ENCODE measurements around the gene ARL16. TPM values are rescaled to one million over a fixed set of nuclear protein-coding genes. Genes with fewer than 3 reads are reported as not detected.

Gene ARL16
- 21.7 and 27.2 TPM in 2 replicates for total RNA-seq

DNA sequence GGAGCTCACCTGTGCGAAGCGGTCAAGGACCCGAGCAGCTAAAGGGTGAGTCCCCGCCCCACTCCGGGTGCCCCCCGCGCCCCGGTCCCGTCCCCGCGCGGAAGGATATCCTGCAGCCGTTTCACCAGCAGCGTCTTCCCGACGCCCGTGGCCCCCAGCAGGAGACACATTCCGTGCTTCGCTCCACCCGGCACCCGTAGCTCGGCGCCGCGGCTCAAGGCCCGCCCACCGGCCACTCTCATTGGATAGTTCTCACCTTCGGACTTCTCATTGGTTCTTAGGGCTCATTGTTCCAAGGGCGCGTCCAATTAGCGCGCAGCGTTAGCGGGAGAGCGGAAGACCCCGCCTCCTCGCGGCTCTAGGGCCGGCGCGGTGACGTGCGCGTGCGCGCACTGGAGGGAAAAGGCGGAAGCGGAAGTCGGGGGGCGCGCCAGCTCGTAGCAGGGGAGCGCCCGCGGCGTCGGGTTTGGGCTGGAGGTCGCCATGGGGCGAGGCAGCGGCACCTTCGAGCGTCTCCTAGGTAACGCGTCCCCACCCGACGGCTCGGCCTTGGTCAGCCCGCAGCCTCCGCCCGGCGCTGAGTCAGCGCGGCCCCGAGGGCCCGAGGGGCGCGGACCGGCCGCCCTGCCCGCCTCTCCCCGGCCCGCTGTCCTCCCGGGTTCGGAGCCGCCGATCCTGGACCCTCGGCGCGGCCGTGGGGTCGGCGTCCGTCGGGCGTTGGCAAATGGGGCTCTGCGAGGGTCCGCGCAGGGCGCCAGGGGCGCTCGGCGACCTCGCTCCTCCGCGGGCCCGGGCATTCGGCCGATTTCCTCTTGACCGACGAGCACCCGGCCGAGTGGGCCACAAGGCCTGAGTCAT lies at the start of gene ARL16, which contains the start of gene HGS:
Gene ARL16, minus strand, starts transcription at position 214 of the 858 bp plus-strand sequence. Its CDS starts 44 bp downstream, at position 170.
Gene HGS, plus strand, starts transcription at position 428 of the 858 bp plus-strand sequence. Its CDS starts 56 bp downstream, at position 484.

DNA sequence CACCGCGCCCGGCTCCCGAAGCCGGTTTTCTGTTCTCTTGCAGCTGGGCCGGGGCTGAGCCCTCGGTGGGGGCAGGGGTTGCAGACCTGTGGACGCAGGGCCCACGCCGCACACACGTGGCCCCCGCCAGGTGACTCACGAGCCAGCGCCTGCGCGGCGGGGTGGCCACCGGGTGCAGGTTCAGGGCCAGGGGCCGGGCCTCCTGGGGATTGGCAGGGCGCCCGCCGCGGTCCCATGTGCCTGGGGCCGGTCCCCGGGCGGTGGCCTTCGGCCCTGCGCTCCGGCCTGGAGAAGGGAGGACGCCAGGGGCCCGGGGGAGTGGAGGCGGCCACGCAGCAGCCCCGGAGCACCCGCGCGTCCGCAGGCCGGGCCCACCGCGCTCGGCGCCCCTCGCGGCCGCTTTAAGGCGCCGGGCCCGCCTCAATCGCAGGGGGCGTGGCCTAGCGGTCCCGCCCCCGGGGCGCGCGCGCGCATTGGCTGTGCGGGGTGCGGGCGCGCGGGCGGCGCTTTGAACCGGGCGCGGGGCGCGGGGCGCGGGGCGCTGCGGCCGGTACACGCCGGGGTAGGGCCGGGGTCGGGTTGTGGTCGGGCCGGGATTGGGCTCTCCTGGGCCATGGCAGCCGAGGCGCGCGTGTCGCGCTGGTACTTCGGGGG lies 28.3 kb upstream of the ARL16 start, which contains the start of gene SLC25A10:
Gene SLC25A10, plus strand, starts transcription at position 471 of the 654 bp plus-strand sequence. Its CDS starts 143 bp downstream, at position 614.

DNA sequence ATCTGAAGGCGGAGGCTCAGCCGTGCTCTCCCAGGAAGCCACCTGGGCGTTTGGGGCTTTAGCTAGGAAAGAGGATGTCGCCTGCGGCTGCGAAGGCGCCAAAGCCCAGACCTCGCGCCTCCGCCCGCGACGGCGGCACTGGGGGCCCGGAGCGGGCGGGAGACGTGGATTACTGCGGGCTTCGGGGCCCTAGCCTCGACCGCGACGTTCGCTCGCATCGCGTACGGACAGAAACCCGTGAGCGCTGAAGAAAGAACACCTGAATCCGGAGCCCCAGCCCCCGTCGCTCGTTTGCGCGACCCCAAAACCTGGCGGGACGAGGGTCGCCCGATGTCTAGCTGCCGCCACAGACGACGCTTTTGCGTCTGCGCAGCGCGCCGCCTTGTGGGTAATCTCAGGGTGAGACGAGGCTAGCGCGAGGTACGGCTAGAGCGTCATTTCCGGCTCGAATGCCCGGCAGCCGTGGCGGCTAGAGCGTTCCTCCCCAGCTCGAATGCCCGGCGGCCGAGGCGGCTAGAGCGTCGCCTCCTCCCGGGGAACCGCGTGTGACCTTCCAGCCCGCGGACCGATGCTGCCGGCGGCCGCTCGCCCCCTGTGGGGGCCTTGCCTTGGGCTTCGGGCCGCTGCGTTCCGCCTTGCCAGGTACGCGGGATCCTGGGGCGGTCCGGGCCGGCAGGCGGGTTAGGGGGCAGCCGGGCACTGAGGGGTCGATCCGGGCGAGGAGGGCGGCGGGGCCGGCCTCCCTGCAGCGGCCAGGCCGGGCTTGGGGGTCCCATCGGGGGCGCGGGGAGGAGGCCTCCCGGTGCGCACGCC lies 19.5 kb upstream of the ARL16 start, which contains the start of gene MRPL12:
Gene MRPL12, plus strand, starts transcription at position 434 of the 813 bp plus-strand sequence. Its CDS starts 135 bp downstream, at position 569.

DNA sequence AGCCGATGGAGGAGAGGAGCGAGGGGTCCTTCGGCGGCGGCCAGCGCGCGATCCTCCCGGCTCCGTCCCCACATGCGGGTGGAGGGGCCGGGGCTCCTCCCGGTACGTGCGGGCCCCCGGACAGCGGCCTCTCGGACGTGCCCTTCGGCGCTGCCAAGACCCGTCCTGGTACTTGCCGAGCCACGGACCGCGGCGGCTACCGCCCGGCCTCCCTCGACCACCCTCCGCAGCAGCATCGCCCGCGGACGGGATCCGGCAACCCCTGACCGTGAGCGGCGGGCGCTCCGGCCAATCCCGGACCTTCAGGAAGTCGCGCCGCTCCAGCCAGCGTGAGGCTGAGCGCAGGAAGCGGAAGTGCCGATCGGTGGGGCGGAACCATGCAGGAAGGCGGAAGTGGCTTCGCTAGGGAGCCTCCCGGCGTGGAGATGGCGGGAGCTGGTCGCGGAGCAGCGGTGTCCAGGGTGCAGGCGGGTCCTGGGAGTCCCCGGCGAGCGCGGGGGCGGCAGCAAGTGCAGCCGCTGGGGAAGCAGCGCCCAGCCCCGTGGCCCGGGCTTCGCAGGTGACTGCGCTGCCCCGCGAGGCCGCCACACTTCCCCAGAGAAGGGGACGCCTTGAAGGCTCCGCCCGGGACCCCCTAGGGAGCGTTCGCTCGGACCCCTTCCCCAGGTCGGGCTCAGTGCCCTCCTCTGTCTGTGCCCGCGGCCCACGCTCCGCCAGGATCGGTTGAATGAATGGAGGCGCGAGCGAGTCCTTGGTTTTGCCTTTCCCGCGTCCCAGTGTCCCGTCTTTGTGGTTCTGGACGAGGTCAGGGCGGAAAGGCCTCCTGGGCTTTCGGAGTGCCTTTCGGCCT lies 17.0 kb downstream of the ARL16 start, which contains the start of the genes CCDC137 and OXLD1:
Gene CCDC137, plus strand, starts transcription at position 396 of the 850 bp plus-strand sequence. Its CDS starts 30 bp downstream, at position 426.
Gene OXLD1, minus strand, starts transcription at position 264 of the 850 bp plus-strand sequence. Its CDS starts 28 bp downstream, at position 236.

DNA sequence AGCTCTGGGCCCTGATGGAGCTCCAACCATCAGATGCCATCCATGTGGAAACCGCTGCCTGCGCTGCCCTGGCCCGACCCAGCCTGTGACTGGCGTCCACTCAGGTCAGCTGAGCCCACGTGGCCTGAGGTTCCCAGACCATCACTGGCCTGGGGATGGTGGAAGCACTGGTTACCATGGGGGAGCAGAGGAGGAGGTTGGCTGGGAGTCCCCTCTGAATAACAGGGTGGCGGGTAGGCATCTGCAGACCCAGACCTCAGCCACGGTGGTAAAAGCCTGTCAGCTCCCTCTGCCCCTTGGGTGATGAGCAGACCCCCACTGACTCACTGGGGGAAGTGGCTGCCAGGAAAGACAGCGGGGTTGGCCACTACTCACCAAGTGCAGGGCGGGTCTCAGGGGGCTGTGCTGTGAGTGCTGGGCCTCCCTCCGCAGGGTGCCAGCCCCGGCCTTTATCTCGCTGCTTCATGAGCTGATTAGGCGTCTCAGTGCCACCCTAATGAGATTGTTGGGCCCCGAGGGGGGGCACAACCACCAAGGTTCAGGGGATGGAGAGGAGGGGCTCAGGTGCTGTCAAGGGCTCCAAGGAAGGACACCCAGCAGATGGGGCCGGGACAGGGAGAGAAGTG lies 27.4 kb downstream of the ARL16 start, which contains the start of gene PDE6G:
Gene PDE6G, minus strand, starts transcription at position 425 of the 626 bp plus-strand sequence. CDS start 3,237 bp downstream, outside the sequence.

DNA sequence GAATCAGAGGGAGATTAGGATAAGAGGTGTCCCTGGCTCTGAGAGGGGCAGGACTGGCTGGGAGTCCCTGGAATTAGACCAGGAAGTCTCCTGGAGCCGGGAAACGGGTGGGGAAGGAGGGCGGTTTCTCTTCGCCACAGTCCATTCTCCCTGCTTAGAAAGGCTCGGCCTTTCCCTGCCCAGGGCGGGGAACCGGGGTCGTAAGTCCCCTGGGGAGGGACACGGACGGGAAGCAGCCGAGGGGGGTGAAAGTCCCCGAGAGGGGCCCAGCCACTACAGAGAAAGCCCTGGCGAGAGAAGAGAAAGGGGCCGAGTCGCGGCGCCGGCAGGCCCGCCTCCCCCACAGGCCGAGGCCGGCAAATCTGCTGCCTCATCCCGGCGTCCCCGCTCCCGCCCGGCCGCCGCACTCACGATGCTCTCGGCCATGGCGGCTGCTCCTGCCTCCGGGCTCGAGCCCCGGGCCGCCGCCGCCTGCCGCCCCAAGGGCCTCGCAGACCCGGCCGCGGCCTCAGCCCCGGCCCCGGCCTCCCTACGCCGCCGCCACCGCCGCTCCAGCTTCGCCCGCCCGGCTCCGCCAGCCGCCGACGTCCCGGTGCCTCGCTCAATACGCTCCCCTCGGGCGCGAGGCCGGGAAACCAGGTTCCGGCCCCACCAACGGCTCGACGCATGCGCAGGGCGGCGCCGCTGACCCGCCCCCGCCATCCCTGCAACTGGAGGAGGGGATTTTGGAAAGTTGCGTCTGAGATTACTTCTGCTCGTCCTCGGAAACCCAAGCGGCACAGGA lies 46.9 kb downstream of the ARL16 start, which contains the start of the genes NPLOC4 and TSPAN10:
Gene NPLOC4, minus strand, starts transcription at position 608 of the 784 bp plus-strand sequence. Its CDS starts 182 bp downstream, at position 426.
Gene TSPAN10, plus strand, starts transcription at position 692 of the 784 bp plus-strand sequence. CDS start 5,217 bp downstream, outside the sequence.

Other genes with a start within 250 kb of the ARL16 start
- 1,714 and 6,233 TPM in 2 replicates for gene ACTG1, start 171.0 kb downstream of the ARL16 start, total RNA-seq
- gene FSCN2, start 155.4 kb downstream of the ARL16 start, total RNA-seq = under 0.01 and 1.9 TPM in 2 replicates
- gene FAAP100, start 131.4 kb downstream of the ARL16 start, total RNA-seq = 15.1 and 22.9 TPM in 2 replicates
- 44.3 and 48.9 TPM in 2 replicates for gene NPLOC4, start 46.7 kb downstream of the ARL16 start, total RNA-seq
- 0.21 and 0.48 TPM in 2 replicates for gene TSPAN10, start 46.6 kb downstream of the ARL16 start, total RNA-seq
- 0.72 TPM in 1 of 2 replicates, not detected in the other for gene PDE6G, start 27.3 kb downstream of the ARL16 start, total RNA-seq
- 57.8 and 61.0 TPM in 2 replicates for gene OXLD1, start 17.2 kb downstream of the ARL16 start, total RNA-seq
- 5.8 and 8.7 TPM in 2 replicates for gene CCDC137, start 17.1 kb downstream of the ARL16 start, total RNA-seq
- gene HGS, start 214 bp upstream of the ARL16 start, total RNA-seq = 91.4 and 114 TPM in 2 replicates
- 6.3 and 9.8 TPM in 2 replicates for gene MRPL12, start 19.6 kb upstream of the ARL16 start, total RNA-seq
- gene SLC25A10, start 28.5 kb upstream of the ARL16 start, total RNA-seq = 27.9 and 34.5 TPM in 2 replicates
- gene GCGR, start 120.4 kb upstream of the ARL16 start, total RNA-seq = not detected in 2 replicates
- 31.5 and 63.1 TPM in 2 replicates for gene MCRIP1, start 149.5 kb upstream of the ARL16 start, total RNA-seq
- not detected in 2 replicates for gene PPP1R27, start 151.3 kb upstream of the ARL16 start, total RNA-seq
- gene P4HB, start 176.7 kb upstream of the ARL16 start, total RNA-seq = 624 and 855 TPM in 2 replicates
- gene ARHGDIA, start 187.5 kb upstream of the ARL16 start, total RNA-seq = 124 and 148 TPM in 2 replicates
- gene ALYREF, start 207.8 kb upstream of the ARL16 start, total RNA-seq = 61.4 and 116 TPM in 2 replicates
- gene ANAPC11, start 207.9 kb upstream of the ARL16 start, total RNA-seq = 130 and 132 TPM in 2 replicates
- 1.9 and 2.6 TPM in 2 replicates for gene NPB, start 218.4 kb upstream of the ARL16 start, total RNA-seq
- 24.3 and 34.5 TPM in 2 replicates for gene PCYT2, start 227.6 kb upstream of the ARL16 start, total RNA-seq
- gene SIRT7, start 234.4 kb upstream of the ARL16 start, total RNA-seq = 26.9 and 29.9 TPM in 2 replicates
- gene MAFG, start 243.9 kb upstream of the ARL16 start, total RNA-seq = 16.9 and 22.2 TPM in 2 replicates

Data from tracheal epithelial cell (primary cell).